HepG2 (cell line): ENCODE results near the gene HACD1.

Experiments used
- FIP1L1 ChIP-seq: fragments of 200-400 bp; formaldehyde crosslinking; IDR thresholded peaks from 2 replicates; pipeline ENCODE4 v1.6.1; 2018; ENCODE audit warnings: low read depth, mild to moderate bottlenecking, low read length, moderate library complexity, borderline replicate concordance; ENCODE audit not compliant: insufficient read depth
- GLI4 ChIP-seq: sonication (generic); formaldehyde crosslinking; IDR thresholded peaks from 2 replicates; pipeline ENCODE4 v1.5.1; 2020; ENCODE audit warnings: missing genetic modification reagents, mild to moderate bottlenecking, moderate library complexity, borderline replicate concordance
- JUNB ChIP-seq: sonication (generic); formaldehyde crosslinking; IDR thresholded peaks from 2 replicates; pipeline ENCODE4 v1.8.0; 2022; ENCODE audit warnings: missing genetic modification reagents, mild to moderate bottlenecking, borderline replicate concordance
- MYC ChIP-seq: sonication (generic); formaldehyde crosslinking; IDR thresholded peaks from 2 replicates; pipeline ENCODE4 v1.9.0; 2021; ENCODE audit warnings: missing genetic modification reagents, borderline replicate concordance
- POLR2AphosphoS2 ChIP-seq: IDR thresholded peaks from 2 replicates; pipeline ENCODE4 v1.6.1; 2011; ENCODE audit warnings: low read depth, low read length, improper control_type of control experiment
- ZNF274 ChIP-seq: sonication (generic); formaldehyde crosslinking; IDR thresholded peaks from 2 replicates; pipeline ENCODE4 v1.5.1; 2020; ENCODE audit warnings: mild to moderate bottlenecking, missing genetic modification reagents
- ZSCAN29 ChIP-seq: sonication (generic); formaldehyde crosslinking; conservative IDR thresholded peaks from 2 replicates; pipeline ENCODE4 v1.4.0; 2020; ENCODE audit warnings: mild to moderate bottlenecking, missing genetic modification reagents

GRCh38 chr10:17578603-17579002 is 38.6 kb downstream of the HACD1 start:
- TF ChIP-seq MYC (CRISPR knock-in tag) (no peak), GLI4 (CRISPR knock-in tag) (no peak), FIP1L1 (no peak), POLR2AphosphoS2 (no peak), ZSCAN29 (CRISPR knock-in tag) (no peak), ZNF274 (CRISPR knock-in tag) (no peak), JUNB (CRISPR knock-in tag) (no peak)
